GM12875 (cell line): ENCODE measurements around the gene TREM2.

Source experiments
- H3K4me3 ChIP-seq: one replicate; pipeline ENCODE4 v1.5.1; 2011; ENCODE audit warnings: low read depth, low read length, control low read depth
- CTCF ChIP-seq: IDR thresholded peaks from 2 replicates; pipeline ENCODE4 v1.5.1; 2011; ENCODE audit warnings: low read depth, mild to moderate bottlenecking, control low read depth, inconsistent platforms, low read length, moderate library complexity, borderline replicate concordance; ENCODE audit not compliant: insufficient read depth

The TREM2 gene

DNA sequence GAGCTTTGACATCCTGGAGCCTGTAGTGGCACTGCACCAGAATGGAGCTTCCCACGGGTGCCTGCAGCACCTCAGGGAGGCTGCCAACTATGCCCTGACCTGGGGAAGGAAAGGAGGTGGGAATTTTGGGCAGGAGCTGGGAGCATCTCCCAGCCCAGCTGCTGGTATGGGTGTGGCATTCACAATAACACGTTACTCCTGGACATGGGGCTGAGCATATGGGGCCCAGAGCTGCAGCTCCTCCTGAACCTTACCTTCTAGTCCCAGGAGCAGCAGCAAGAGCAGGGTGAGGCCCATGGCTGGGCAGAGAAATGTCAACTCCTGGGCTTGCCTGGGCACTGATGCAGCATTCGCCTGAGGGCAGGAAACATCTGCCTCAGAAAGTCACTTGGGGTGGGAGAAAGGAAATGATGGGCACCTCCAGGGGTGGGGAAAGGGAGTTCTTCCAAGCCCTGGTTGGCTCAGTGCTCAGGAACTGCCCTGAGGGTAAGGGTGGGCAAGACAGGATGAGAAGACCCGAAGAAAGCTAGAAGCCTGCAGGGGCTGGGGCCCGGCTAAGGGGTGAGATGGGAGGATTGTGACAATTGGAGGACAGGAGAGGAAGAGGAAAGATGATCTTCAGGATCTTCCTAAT is 8.8 kb downstream of the TREM2 start, which contains the start of gene TREML1:
TSS of gene TREML1 (minus strand) at position 356 of the 634 bp plus-strand sequence. CDS start at position 297, 59 bp downstream.
- no peak within 1 kb of the TSS for H3K4me3 ChIP-seq
- no peak for TF ChIP-seq CTCF

DNA sequence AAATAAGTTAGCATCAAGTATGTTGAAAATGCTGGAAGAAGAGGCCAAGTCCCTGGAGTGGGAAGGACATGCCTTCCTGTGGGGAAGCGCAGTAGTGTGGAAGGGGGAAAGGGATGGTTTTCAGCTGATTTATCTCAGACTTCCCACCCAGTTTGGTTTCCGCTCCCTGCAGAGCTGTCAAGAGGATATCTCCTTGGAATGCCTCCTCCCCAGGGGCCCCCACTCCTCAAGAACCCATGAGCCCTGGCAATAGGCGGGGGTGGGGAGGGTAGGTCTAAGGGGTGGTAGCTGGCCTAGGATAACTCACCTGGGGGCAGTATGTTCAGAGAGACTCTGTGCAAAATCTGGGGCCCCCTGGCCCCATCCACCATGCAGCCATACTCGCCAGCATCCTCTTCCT is 9.5 kb downstream of the TREM2 start:
- H3K4me3 ChIP-seq: no peak overlapping the region
- no peak for TF ChIP-seq CTCF

- H3K4me3 ChIP-seq: no peak overlapping the region
- no peak for TF ChIP-seq CTCF
Measured at GRCh38 chr6:41150671-41151070, 12.2 kb downstream of the TREM2 start.

DNA sequence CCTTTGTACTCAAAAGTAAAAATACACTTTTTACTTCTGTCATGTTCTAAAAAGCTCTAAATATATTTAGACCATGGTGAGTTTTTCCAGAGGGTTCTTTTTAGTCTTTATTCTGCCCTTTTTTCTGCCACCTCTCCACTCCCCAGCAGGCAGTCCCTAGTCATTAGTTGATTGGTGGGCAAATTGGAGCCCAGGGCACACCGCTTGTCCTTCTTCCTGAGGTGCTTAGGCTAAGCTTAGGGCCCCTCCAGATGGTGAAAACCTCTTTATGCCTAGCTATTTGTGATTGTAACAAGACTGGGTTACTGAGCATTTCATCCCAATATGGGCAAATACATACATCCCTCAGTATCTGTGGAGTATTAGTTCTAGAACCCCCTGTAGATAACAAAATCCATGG is 15.0 kb downstream of the TREM2 start:
- no peak for TF ChIP-seq CTCF
- no peak overlapping the region for H3K4me3 ChIP-seq

DNA sequence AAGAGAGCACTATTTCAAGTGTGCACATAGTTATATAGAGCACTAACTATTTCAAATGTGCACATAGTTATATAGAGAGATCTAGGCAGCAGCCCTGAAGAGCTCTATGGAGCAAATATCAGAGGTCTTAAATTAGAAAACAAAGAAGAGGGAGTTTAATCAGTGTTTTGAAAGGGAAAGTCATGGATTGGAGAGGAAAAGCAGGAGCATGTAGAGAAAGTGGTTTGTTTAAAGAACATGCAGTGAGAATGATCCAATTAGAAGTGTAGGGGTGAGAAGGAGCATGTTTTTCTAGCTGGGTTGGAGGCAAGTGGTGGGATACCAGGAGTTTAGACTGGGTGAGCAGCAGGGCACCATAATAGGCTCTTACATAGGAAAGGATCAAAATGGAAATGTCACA is 26.0 kb downstream of the TREM2 start:
- H3K4me3 ChIP-seq: no peak overlapping the region
- no peak for TF ChIP-seq CTCF

DNA sequence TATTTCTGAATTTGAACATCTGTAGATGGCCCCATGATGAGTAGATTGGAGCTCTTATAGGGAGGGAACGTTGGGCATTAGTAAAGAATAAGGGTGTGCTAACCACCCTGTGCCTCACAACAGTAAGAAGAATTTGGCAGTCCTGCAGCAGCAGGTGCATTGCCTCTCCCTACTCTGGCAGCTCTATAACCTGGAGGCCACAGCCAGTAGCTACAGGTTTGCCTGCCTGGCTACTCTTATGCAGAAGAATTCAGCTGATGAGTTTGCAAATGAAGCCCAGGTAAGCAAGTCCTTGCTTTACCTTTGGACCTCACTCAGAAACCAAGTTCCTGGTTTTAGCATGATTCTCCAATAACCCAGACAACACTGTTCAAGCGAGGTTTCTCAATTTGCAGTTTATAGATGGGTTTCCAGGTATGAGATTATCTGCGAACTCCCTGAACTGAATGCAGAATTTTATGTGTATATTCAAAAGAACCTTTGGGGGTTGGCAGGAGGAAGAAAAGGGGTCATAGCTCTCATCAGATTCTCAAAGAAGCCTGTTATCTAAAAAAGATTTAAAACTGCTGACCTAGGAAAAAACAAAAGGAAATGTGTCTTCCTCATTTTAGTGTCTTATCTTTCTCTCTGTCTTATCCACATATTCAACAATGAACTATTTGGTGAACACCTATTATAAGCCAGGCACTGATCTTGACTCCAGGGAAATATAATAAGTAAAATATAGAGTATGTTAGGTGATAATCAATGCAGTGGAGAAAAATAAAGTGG is 27.7 kb downstream of the TREM2 start:
- no peak for TF ChIP-seq CTCF
- H3K4me3 ChIP-seq: no peak overlapping the region

- TF ChIP-seq CTCF: no peak
- no peak overlapping the region for H3K4me3 ChIP-seq
Measured at GRCh38 chr6:41132254-41132653, 30.7 kb downstream of the TREM2 start.
